WTC11 (cell line): ENCODE measurements around the gene TSPAN4.

Experiments
- SP1 ChIP-seq: sonication (generic); formaldehyde crosslinking; conservative IDR thresholded peaks from 2 replicates; pipeline ENCODE4 v1.8.1; 2022; ENCODE audit warnings: missing genetic modification reagents
- TF ChIP-seq, protein P1 (sequence below): fragments of 200-600 bp; IDR thresholded peaks from 2 replicates; pipeline ENCODE4 v1.8.0; 2022; ENCODE audit warnings: antibody characterized with exemption
- TF ChIP-seq, protein P2 (sequence below): sonication (generic); formaldehyde crosslinking; IDR thresholded peaks from 2 replicates; pipeline ENCODE4 v1.8.1; 2023; ENCODE audit warnings: mild to moderate bottlenecking, missing genetic modification reagents, borderline replicate concordance

DNA sequence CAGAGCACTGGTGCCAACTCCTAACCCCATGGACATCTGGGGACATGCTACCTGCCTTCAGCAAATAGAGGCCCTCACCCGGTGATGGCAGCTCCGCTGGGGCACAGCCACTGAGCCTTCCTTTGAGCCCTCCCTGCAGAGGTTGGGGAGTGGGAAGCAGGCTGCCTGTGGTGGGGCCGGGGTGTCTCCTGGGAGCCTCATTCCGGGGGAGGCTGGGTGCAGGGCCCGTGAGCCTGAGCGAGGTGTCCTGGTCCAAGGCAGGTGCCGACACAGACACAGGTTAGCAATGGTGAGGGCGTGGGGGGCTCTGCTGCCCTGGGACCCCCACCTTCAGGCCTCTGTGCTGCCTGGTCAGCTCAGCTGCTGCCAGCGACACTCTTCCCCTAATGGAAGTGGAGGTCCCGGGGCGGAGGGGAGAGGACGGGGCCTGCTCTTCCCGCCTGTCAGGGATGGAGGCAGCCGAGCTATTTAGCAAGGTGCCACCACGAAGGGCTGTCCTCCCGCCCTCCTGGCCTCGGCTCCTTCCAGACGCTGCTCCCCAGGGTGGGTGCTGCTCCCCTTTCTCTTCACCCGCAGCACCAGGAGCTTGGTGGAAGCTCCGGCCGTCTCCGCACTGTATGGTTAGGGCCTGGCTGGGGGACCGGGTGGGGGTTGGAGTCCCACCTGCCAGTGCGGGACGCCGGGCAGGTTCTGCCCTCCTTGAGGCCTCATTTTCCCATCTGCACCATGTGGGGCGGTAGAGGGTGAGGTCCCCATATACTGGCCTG lies 11.2 kb downstream of the TSPAN4 start:
- TF ChIP-seq, protein P1, sequence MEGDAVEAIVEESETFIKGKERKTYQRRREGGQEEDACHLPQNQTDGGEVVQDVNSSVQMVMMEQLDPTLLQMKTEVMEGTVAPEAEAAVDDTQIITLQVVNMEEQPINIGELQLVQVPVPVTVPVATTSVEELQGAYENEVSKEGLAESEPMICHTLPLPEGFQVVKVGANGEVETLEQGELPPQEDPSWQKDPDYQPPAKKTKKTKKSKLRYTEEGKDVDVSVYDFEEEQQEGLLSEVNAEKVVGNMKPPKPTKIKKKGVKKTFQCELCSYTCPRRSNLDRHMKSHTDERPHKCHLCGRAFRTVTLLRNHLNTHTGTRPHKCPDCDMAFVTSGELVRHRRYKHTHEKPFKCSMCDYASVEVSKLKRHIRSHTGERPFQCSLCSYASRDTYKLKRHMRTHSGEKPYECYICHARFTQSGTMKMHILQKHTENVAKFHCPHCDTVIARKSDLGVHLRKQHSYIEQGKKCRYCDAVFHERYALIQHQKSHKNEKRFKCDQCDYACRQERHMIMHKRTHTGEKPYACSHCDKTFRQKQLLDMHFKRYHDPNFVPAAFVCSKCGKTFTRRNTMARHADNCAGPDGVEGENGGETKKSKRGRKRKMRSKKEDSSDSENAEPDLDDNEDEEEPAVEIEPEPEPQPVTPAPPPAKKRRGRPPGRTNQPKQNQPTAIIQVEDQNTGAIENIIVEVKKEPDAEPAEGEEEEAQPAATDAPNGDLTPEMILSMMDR = no peak
- TF ChIP-seq SP1 (CRISPR knock-in tag) = no peak
- TF ChIP-seq, protein P2, sequence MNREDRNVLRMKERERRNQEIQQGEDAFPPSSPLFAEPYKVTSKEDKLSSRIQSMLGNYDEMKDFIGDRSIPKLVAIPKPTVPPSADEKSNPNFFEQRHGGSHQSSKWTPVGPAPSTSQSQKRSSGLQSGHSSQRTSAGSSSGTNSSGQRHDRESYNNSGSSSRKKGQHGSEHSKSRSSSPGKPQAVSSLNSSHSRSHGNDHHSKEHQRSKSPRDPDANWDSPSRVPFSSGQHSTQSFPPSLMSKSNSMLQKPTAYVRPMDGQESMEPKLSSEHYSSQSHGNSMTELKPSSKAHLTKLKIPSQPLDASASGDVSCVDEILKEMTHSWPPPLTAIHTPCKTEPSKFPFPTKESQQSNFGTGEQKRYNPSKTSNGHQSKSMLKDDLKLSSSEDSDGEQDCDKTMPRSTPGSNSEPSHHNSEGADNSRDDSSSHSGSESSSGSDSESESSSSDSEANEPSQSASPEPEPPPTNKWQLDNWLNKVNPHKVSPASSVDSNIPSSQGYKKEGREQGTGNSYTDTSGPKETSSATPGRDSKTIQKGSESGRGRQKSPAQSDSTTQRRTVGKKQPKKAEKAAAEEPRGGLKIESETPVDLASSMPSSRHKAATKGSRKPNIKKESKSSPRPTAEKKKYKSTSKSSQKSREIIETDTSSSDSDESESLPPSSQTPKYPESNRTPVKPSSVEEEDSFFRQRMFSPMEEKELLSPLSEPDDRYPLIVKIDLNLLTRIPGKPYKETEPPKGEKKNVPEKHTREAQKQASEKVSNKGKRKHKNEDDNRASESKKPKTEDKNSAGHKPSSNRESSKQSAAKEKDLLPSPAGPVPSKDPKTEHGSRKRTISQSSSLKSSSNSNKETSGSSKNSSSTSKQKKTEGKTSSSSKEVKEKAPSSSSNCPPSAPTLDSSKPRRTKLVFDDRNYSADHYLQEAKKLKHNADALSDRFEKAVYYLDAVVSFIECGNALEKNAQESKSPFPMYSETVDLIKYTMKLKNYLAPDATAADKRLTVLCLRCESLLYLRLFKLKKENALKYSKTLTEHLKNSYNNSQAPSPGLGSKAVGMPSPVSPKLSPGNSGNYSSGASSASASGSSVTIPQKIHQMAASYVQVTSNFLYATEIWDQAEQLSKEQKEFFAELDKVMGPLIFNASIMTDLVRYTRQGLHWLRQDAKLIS (CRISPR knock-in tag) = no peak
